Measurements from ENCODE around the gene TMEM117. TPM values are rescaled to one million over a fixed set of nuclear protein-coding genes. Genes with fewer than 3 reads are reported as not detected.

The TMEM117 gene
- total and polyA plus RNA-seq, 2 donors (not counting 3 experiments of a cell fraction or from before 2014, with no cell fraction given): 1.2 to 3.8 TPM

- no peaks in the 10 kb centered on the region for H3K9me1 ChIP-seq (replicated peaks; ENCODE audit: control insufficient read depth, extremely low read depth, insufficient read depth, low read length)
- H3K4me2 ChIP-seq (ENCODE audit: insufficient read depth, low read length): no peak overlapping the region
- no peak overlapping the region for H3K9ac ChIP-seq (replicated peaks; ENCODE audit: extremely low read depth, insufficient read depth, low read length)
- no TSS peak for BruUV-seq (replicated peaks)
- H3K4me3 ChIP-seq (replicated peaks in 1 of 3; ENCODE audit: insufficient read depth in 1 of 3, low read depth in 1 of 3, low read length in 3 of 3): no peak overlapping the region
- dilution Hi-C loops (cut with MboI; ENCODE audit: extremely low pct_ligation_motif_present, low sequenced_read_pairs): no loop called here
- no peaks in the 10 kb centered on the region for H3K79me2 ChIP-seq (ENCODE audit: control insufficient read depth, insufficient read depth, low read length)
- H3K9me3 ChIP-seq (replicated peaks; ENCODE audit: control insufficient read depth, insufficient read depth, low read length): no peaks in the 10 kb centered on the region
- H3K4me1 ChIP-seq (ENCODE audit: control insufficient read depth, extremely low read depth, insufficient read depth, low read length): no peaks in the 10 kb centered on the region
- DNase-seq (ENCODE audit: low read depth, low spot score) (no peak), FAIRE-seq (no peak)
- H3K27ac ChIP-seq (ENCODE audit: insufficient read depth, low read depth, low read length): no peak overlapping the region
- ChIA-PET CTCF (interaction anchor here (0.9 to 3.1 kb wide), 3 partner anchors 10 to 15 kb away, joined by 3 to 9 read pairs (median 3); partner anchors contain the start of gene TWF1), POLR2A (no interaction called here)
- H4K20me1 ChIP-seq (replicated peaks; ENCODE audit: control insufficient read depth, extremely low read depth, insufficient read depth, low read length): no peaks in the 10 kb centered on the region
- TF ChIP-seq POLR2A (IDR thresholded peaks at IDR 0.05; ENCODE audit: low read depth, low read length): no peak
- TF ChIP-seq FOS (IDR thresholded peaks at IDR 0.05; ENCODE audit: borderline replicate concordance, insufficient read depth, low read length): no peak
- TF ChIP-seq CTCF (IDR thresholded peaks at IDR 0.05; ENCODE audit: extremely low read depth in 1 of 2, insufficient read depth in 1 of 2, low read depth in 1 of 2, low read length in 2 of 2): no peak
- TF ChIP-seq JUN (IDR thresholded peaks at IDR 0.05; ENCODE audit: borderline replicate concordance, insufficient read depth, insufficient read length, low read depth): no peak
- no peak for TF ChIP-seq POLR2AphosphoS5 (IDR thresholded peaks at IDR 0.05; ENCODE audit: insufficient read depth, low read depth, low read length)
- no peak for TF ChIP-seq EZH2 (IDR thresholded peaks at IDR 0.05; ENCODE audit: borderline replicate concordance, low read depth, low read length, severe bottlenecking)
- no peak for TF ChIP-seq GATA2 (IDR thresholded peaks at IDR 0.05; ENCODE audit: insufficient read depth, insufficient read length, low read depth, low read length)
- no peak for TF ChIP-seq MYC (IDR thresholded peaks at IDR 0.05; ENCODE audit: low read depth, low read length)
- no peak for TF ChIP-seq MAX (IDR thresholded peaks at IDR 0.05; ENCODE audit: insufficient read depth, insufficient read length)
- peaks cover 12 to 21% of the 10 kb centered on the region in 2 experiments for H3K27me3 ChIP-seq (ENCODE audit: control insufficient read depth in 2 of 2, insufficient read depth in 2 of 2, low read length in 2 of 2)
- intact Hi-C loops (cut with micrococcal nuclease): no loop called here
- H2AFZ ChIP-seq (ENCODE audit: low read depth, low read length): no peak overlapping the region
- no peaks in the 10 kb centered on the region for H3K36me3 ChIP-seq (ENCODE audit: control insufficient read depth in 2 of 2, extremely low read depth in 1 of 2, insufficient read depth in 2 of 2, low read length in 2 of 2)
These were observed 20.5 kb upstream of the TMEM117 start for GRCh38 chr12:43815416-43815815.

Measured in endothelial cell of umbilical vein (primary cell).